Endothelial cell of umbilical vein (primary cell): ENCODE results near the gene SLC25A22. TPM values are rescaled to one million over a fixed set of nuclear protein-coding genes. Genes with fewer than 3 reads are reported as not detected.

Experiments
- BruUV-seq: library from RNA; stranded (reverse); fragments of 400-500 nt; replicated peaks from 2 replicates; lab custom pipeline; 2021; lab: Mats Ljungman, UMichigan
- CTCF ChIA-PET: fragments of 300-600, 350-600 bp; sonication (Branson Sonifier 250); formaldehyde crosslinking; loops from one replicate; lab custom pipeline; 2021; ENCODE audit warnings: antibody characterized with exemption, inconsistent platforms; lab: Charles Lee
- POLR2A ChIA-PET: fragments of 300-600, 350-600 bp; sonication (Branson Sonifier 250); formaldehyde crosslinking; loops from one replicate; lab custom pipeline; 2021; ENCODE audit warnings: antibody characterized with exemption, inconsistent platforms; lab: Charles Lee
- DNase-seq: peaks from one replicate; pipeline ENCODE4 v3.0.0-alpha.2; 2011; ENCODE audit warnings: low read depth, low spot score
- FAIRE-seq: peaks from 2 replicates; lab custom pipeline; 2011; peaks lifted over from hg19 to GRCh38; lab: Jason Lieb, UNC
- H2AFZ ChIP-seq: 2 replicates; pipeline ENCODE4 v1.6.0; 2012; ENCODE audit warnings: low read depth, low read length, control low read depth, inconsistent platforms
- H3K27ac ChIP-seq: 2 replicates; pipeline ENCODE4 v1.5.1; 2011; ENCODE audit warnings: low read depth, mild to moderate bottlenecking, control low read depth, low read length, moderate library complexity; ENCODE audit not compliant: insufficient read depth
- H3K27me3 ChIP-seq, 2 experiments: 2 replicates each; pipeline versions ENCODE4 v1.6.0 to v1.6.1; 2011; ENCODE audit warnings: low read length in 2 of 2, mixed read lengths in 1 of 2; ENCODE audit not compliant: control insufficient read depth in 2 of 2, insufficient read depth in 2 of 2
- H3K36me3 ChIP-seq, 2 experiments: 2 replicates in 1 of 2; 3 replicates in 1 of 2; pipeline ENCODE4 v1.5.1; 2011; ENCODE audit warnings: low read length in 2 of 2, mild to moderate bottlenecking in 1 of 2, moderate library complexity in 1 of 2; ENCODE audit not compliant: control insufficient read depth in 2 of 2, insufficient read depth in 2 of 2; ENCODE audit errors: extremely low read depth in 1 of 2
- H3K4me1 ChIP-seq: 3 replicates; pipeline ENCODE4 v1.5.1; 2011; ENCODE audit warnings: mild to moderate bottlenecking, low read length; ENCODE audit not compliant: control insufficient read depth, insufficient read depth; ENCODE audit errors: extremely low read depth
- H3K4me2 ChIP-seq: 2 replicates; pipeline ENCODE4 v1.6.1; 2011; ENCODE audit warnings: low read length, control low read depth, mixed read lengths; ENCODE audit not compliant: insufficient read depth
- H3K4me3 ChIP-seq, 3 experiments: fragments of 200-600 bp in 1 of 3; sonication (generic), shearing (Covaris generic) in 1 of 3; replicated peaks in 1 of 3; 2 replicates each; pipeline ENCODE4 v1.5.1; 2011 to 2016; ENCODE audit warnings: control low read depth in 3 of 3, low read length in 3 of 3, mild to moderate bottlenecking in 2 of 3, inconsistent platforms in 1 of 3, low read depth in 1 of 3, moderate library complexity in 1 of 3; ENCODE audit not compliant: insufficient read depth in 1 of 3
- H3K79me2 ChIP-seq: 2 replicates; pipeline ENCODE4 v1.6.0; 2012; ENCODE audit warnings: low read length, inconsistent platforms; ENCODE audit not compliant: control insufficient read depth, insufficient read depth
- H3K9ac ChIP-seq: replicated peaks from 2 replicates; pipeline ENCODE3; 2011; ENCODE audit warnings: low read length, control low read depth; ENCODE audit not compliant: insufficient read depth; ENCODE audit errors: extremely low read depth
- H3K9me1 ChIP-seq: replicated peaks from 3 replicates; pipeline ENCODE4 v1.6.0; 2011; ENCODE audit warnings: mild to moderate bottlenecking, low read length; ENCODE audit not compliant: control insufficient read depth, insufficient read depth; ENCODE audit errors: extremely low read depth
- H3K9me3 ChIP-seq: replicated peaks from 2 replicates; pipeline ENCODE4 v1.5.1; 2012; ENCODE audit warnings: low read length, inconsistent platforms; ENCODE audit not compliant: control insufficient read depth, insufficient read depth
- H4K20me1 ChIP-seq: replicated peaks from 2 replicates; pipeline ENCODE3; 2011; ENCODE audit warnings: mild to moderate bottlenecking, low read length; ENCODE audit not compliant: control insufficient read depth, insufficient read depth; ENCODE audit errors: extremely low read depth
- EZH2 ChIP-seq: IDR thresholded peaks from 2 replicates; pipeline ENCODE4 v1.6.1; 2012; ENCODE audit warnings: borderline replicate concordance, low read depth, mild to moderate bottlenecking, moderate library complexity, low read length, inconsistent platforms; ENCODE audit not compliant: severe bottlenecking
- MYC ChIP-seq: IDR thresholded peaks from one replicate; pipeline ENCODE4 v1.6.1; 2011; ENCODE audit warnings: mild to moderate bottlenecking, low read depth, low read length
- POLR2AphosphoS5 ChIP-seq: IDR thresholded peaks from 2 replicates; pipeline ENCODE4 v1.6.1; 2012; ENCODE audit warnings: low read depth, mild to moderate bottlenecking, control low read depth, low read length, moderate library complexity; ENCODE audit not compliant: insufficient read depth
- dilution Hi-C: fragments of 300-500 bp; cut with MboI; formaldehyde crosslinking; loops from one replicate; pipeline ENCODE4 v1.15.0; 2019; ENCODE audit warnings: low sequenced_read_pairs; ENCODE audit not compliant: extremely low pct_ligation_motif_present
- intact Hi-C: fragments of 100-400 bp; cut with micrococcal nuclease; formaldehyde crosslinking; loops from one replicate; pipeline ENCODE4 v1.10.0; 2022
- polyA plus RNA-seq, 4 experiments: library from polyadenylated mRNA; depleted of rRNA in 3 of 4; stranded (reverse) in 3 of 4; unstranded in 1 of 4; fragments of >200 nt; gene quantifications; 2 replicates each; pipeline versions ENCODE4 v1.2.1 to v1.2.3, GENCODE V29; 2011 to 2012; ENCODE audit warnings: missing spikeins in 1 of 4
- total RNA-seq: library from RNA; stranded (reverse); gene quantifications from 2 replicates; pipeline ENCODE4 v1.2.3, GENCODE V29; 2021
- TF ChIP-seq, protein P1 (sequence below): IDR thresholded peaks from 2 replicates; pipeline ENCODE4 v1.6.1; 2011; ENCODE audit not compliant: insufficient read depth, insufficient read length

Gene SLC25A22
- total and polyA plus RNA-seq, 2 donors (not counting 3 experiments of a cell fraction or from before 2014, with no cell fraction given), result 24.5 to 24.9 TPM

GRCh38 chr11:829176-829846 is 31.2 kb upstream of the SLC25A22 start:
- Histone ChIP-seq H3K4me2 (peak overlapping the region; percentile 58), H3K4me3 (peak overlapping the region in 2 of 3 experiments; percentile 7 to 34), H3K9me1 (no peaks in the 10 kb centered on the region), H3K9me3 (no peaks in the 10 kb centered on the region), H4K20me1 (no peaks in the 10 kb centered on the region), H3K27ac (peak overlapping the region; percentile 35), H3K79me2 (peaks cover 11% of the 10 kb centered on the region), H3K36me3 (peaks cover 2 to 5% of the 10 kb centered on the region in 2 experiments), H3K4me1 (peaks cover 48% of the 10 kb centered on the region), H3K27me3 (no peaks in the 10 kb centered on the region), H3K9ac (peak overlapping the region; percentile 1), H2AFZ (peak overlapping the region; percentile 59)
- TF ChIP-seq POLR2AphosphoS5 (no peak), MYC (no peak), EZH2 (no peak)
- TF ChIP-seq, protein P1, sequence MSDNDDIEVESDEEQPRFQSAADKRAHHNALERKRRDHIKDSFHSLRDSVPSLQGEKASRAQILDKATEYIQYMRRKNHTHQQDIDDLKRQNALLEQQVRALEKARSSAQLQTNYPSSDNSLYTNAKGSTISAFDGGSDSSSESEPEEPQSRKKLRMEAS, result no peak
- ChIA-PET POLR2A (interaction anchor here (1.1 to 3.6 kb wide), 6 partner anchors 9 to 20 kb away, joined by 3 to 28 read pairs (median 11); partner anchors contain the start of genes PNPLA2, POLR2L, RPLP2 and TSPAN4), CTCF (interaction anchor here (1.1 to 2.7 kb wide), 6 partner anchors 11 to 222 kb away, joined by 3 to 10 read pairs (median 6); partner anchors contain the start of genes PIDD1, PNPLA2 and TSPAN4)
- DNase-seq, result peak; percentile 92
- dilution Hi-C loops (no loop called here), intact Hi-C loops (loop anchor here (1.0 kb wide), 1 partner anchor 10 kb away; no protein-coding TSS in a partner anchor)
- FAIRE-seq, result peak; percentile 92
- BruUV-seq, result no TSS peak
